ENCODE measurements around the gene TTLL8. TPM values are rescaled to one million over a fixed set of nuclear protein-coding genes. Genes with fewer than 3 reads are reported as not detected.

The TTLL8 gene
- polyA plus RNA-seq, 1 donor from 2014 or later, result not detected

GRCh38 chr22:50008151-50009040, 49.7 kb downstream of the TTLL8 start:
- peaks cover 9 to 15% (median 9%) of the 10 kb centered on the region in 3 donors for H3K4me1 Mint-ChIP-seq

GRCh38 chr22:50007057-50007511, 51.0 kb downstream of the TTLL8 start:
- Mint-ChIP-seq H3K27me3 (peaks cover 15% of the 10 kb centered on the region), H3K27ac (no peak overlapping the region), H3K36me3 (no peaks in the 10 kb centered on the region), H3K4me3 (no peak overlapping the region), H3K4me1 (peaks cover 9 to 10% (median 9%) of the 10 kb centered on the region in 3 donors), H3K9me3 (peaks cover 0 to 4% (median 0%) of the 10 kb centered on the region in 3 donors)

More at GRCh38 chr22:50008151-50009040, 49.7 kb downstream of the TTLL8 start:
- peaks cover 14% of the 10 kb centered on the region for H3K27me3 Mint-ChIP-seq
- peak overlapping the region in 1 of 3 donors; percentile 59 for H3K27ac Mint-ChIP-seq
- H3K36me3 Mint-ChIP-seq, result no peaks in the 10 kb centered on the region
- peaks cover 0 to 4% (median 0%) of the 10 kb centered on the region in 3 donors for H3K9me3 Mint-ChIP-seq
- H3K4me3 Mint-ChIP-seq, result peak overlapping the region in 1 of 4 donors; percentile 55

- peaks cover 0 to 9% (median 2%) of the 10 kb centered on the region in 3 donors for H3K4me1 Mint-ChIP-seq
- peak overlapping the region in 1 of 3 donors; percentile 64 for H3K27ac Mint-ChIP-seq
- no peak overlapping the region for H3K4me3 Mint-ChIP-seq
- peaks cover 11% of the 10 kb centered on the region for H3K27me3 Mint-ChIP-seq
- peaks cover 0 to 4% (median 0%) of the 10 kb centered on the region in 3 donors for H3K9me3 Mint-ChIP-seq
- H3K36me3 Mint-ChIP-seq, result no peaks in the 10 kb centered on the region
Measured at GRCh38 chr22:50004918-50005317, 53.2 kb downstream of the TTLL8 start.

GRCh38 chr22:50002791-50003190, 55.3 kb downstream of the TTLL8 start:
- Mint-ChIP-seq H3K4me3 (no peak overlapping the region), H3K27me3 (peaks cover 8% of the 10 kb centered on the region), H3K36me3 (no peaks in the 10 kb centered on the region), H3K27ac (no peak overlapping the region), H3K9me3 (peaks cover 0 to 4% (median 0%) of the 10 kb centered on the region in 3 donors), H3K4me1 (peaks cover 0 to 14% (median 0%) of the 10 kb centered on the region in 3 donors)

- H3K4me3 Mint-ChIP-seq, result no peak overlapping the region
- H3K27me3 Mint-ChIP-seq, result peaks cover 8% of the 10 kb centered on the region
- no peaks in the 10 kb centered on the region for H3K36me3 Mint-ChIP-seq
- peaks cover 0 to 14% (median 0%) of the 10 kb centered on the region in 3 donors for H3K4me1 Mint-ChIP-seq
- no peak overlapping the region for H3K27ac Mint-ChIP-seq
- H3K9me3 Mint-ChIP-seq, result peaks cover 0 to 4% (median 0%) of the 10 kb centered on the region in 3 donors
Measured at GRCh38 chr22:50001388-50002231, 56.5 kb downstream of the TTLL8 start.

- H3K27me3 Mint-ChIP-seq, result peaks cover 8% of the 10 kb centered on the region
- H3K9me3 Mint-ChIP-seq, result peaks cover 0 to 4% (median 0%) of the 10 kb centered on the region in 3 donors
- H3K4me3 Mint-ChIP-seq, result no peak overlapping the region
- H3K27ac Mint-ChIP-seq, result no peak overlapping the region
- H3K36me3 Mint-ChIP-seq, result no peaks in the 10 kb centered on the region
- peaks cover 0 to 14% (median 0%) of the 10 kb centered on the region in 3 donors for H3K4me1 Mint-ChIP-seq
Measured at GRCh38 chr22:50000587-50001387, 57.3 kb downstream of the TTLL8 start.

- Mint-ChIP-seq H3K9me3 (peaks cover 0 to 2% (median 0%) of the 10 kb centered on the region in 3 donors), H3K4me1 (peaks cover 0 to 12% (median 0%) of the 10 kb centered on the region in 3 donors), H3K27me3 (peaks cover 8% of the 10 kb centered on the region), H3K4me3 (no peak overlapping the region), H3K36me3 (no peaks in the 10 kb centered on the region), H3K27ac (no peak overlapping the region)
Measured at GRCh38 chr22:49999946-50000586, 58.0 kb downstream of the TTLL8 start.

- Mint-ChIP-seq H3K4me1 (peaks cover 0 to 10% (median 0%) of the 10 kb centered on the region in 3 donors), H3K4me3 (peak overlapping the region in 2 of 4 donors; percentile 18 to 72), H3K36me3 (no peaks in the 10 kb centered on the region), H3K27ac (no peak overlapping the region), H3K9me3 (peaks cover 0 to 2% (median 0%) of the 10 kb centered on the region in 3 donors), H3K27me3 (peaks cover 8% of the 10 kb centered on the region)
Measured at GRCh38 chr22:49999063-49999945, 58.8 kb downstream of the TTLL8 start.

GRCh38 chr22:49998718-49999062, 59.4 kb downstream of the TTLL8 start:
- H3K27me3 Mint-ChIP-seq, result peaks cover 8% of the 10 kb centered on the region
- peaks cover 0 to under 1% (median 0%) of the 10 kb centered on the region in 3 donors for H3K9me3 Mint-ChIP-seq
- peak overlapping the region in 1 of 4 donors; percentile 34 for H3K4me3 Mint-ChIP-seq
- H3K27ac Mint-ChIP-seq, result peak overlapping the region in 1 of 3 donors; percentile 5
- no peaks in the 10 kb centered on the region for H3K36me3 Mint-ChIP-seq
- H3K4me1 Mint-ChIP-seq, result peaks cover 0 to 8% (median 0%) of the 10 kb centered on the region in 3 donors

- Mint-ChIP-seq H3K4me3 (no peak overlapping the region), H3K9me3 (peaks cover 0 to 2% (median 0%) of the 10 kb centered on the region in 3 donors), H3K36me3 (no peaks in the 10 kb centered on the region), H3K27ac (peak overlapping the region in 1 of 3 donors; percentile 5), H3K4me1 (peaks cover 3 to 10% (median 3%) of the 10 kb centered on the region in 3 donors), H3K27me3 (peaks cover 8% of the 10 kb centered on the region)
Measured at GRCh38 chr22:49997932-49998717, 60.0 kb downstream of the TTLL8 start.

GRCh38 chr22:49997251-49997599, 60.9 kb downstream of the TTLL8 start:
- H3K4me3 Mint-ChIP-seq, result no peak overlapping the region
- H3K9me3 Mint-ChIP-seq, result peaks cover 0 to 2% (median 0%) of the 10 kb centered on the region in 3 donors
- peaks cover 4% of the 10 kb centered on the region for H3K27me3 Mint-ChIP-seq
- H3K36me3 Mint-ChIP-seq, result no peaks in the 10 kb centered on the region
- H3K27ac Mint-ChIP-seq, result no peak overlapping the region
- peaks cover 3 to 10% (median 3%) of the 10 kb centered on the region in 3 donors for H3K4me1 Mint-ChIP-seq

- Mint-ChIP-seq H3K27ac (no peak overlapping the region), H3K36me3 (no peaks in the 10 kb centered on the region), H3K4me1 (peaks cover 3 to 14% (median 3%) of the 10 kb centered on the region in 3 donors), H3K4me3 (no peak overlapping the region), H3K27me3 (peaks cover 3% of the 10 kb centered on the region), H3K9me3 (peaks cover 0 to 2% (median 0%) of the 10 kb centered on the region in 3 donors)
Measured at GRCh38 chr22:49996518-49997250, 61.4 kb downstream of the TTLL8 start.

Measured in IgD-negative memory B cell (primary cell).